HEK293 (cell line): ENCODE results near the gene KRTAP10-12.

Experiments
- CTCF ChIA-PET: fragments of 350-600 bp; formaldehyde crosslinking; extraction: SDS; loops from one replicate; lab custom pipeline; 2021; ENCODE audit warnings: antibody characterized with exemption; lab: Yijun Ruan, JAX
- POLR2A ChIA-PET: fragments of 300-600 bp; formaldehyde crosslinking; extraction: SDS; loops from one replicate; lab custom pipeline; 2020; ENCODE audit warnings: antibody characterized with exemption, inconsistent platforms; lab: Yijun Ruan, JAX
- H3K27ac ChIP-seq: fragments of 200-500 bp; sonication (Bioruptor generic); 2 replicates; pipeline ENCODE4 v1.5.1; 2014; ENCODE audit warnings: low read depth, low read length, control low read depth, inconsistent platforms; ENCODE audit errors: extremely low read depth
- H3K36me3 ChIP-seq, 2 experiments: fragments of 200-500 bp in 1 of 2; sonication (Bioruptor generic) in 1 of 2; 1 replicate in 1 of 2; 2 replicates in 1 of 2; pipeline ENCODE4 v1.5.1; 2014 to 2017; ENCODE audit warnings: inconsistent platforms in 2 of 2, low read length in 2 of 2; ENCODE audit not compliant: control insufficient read depth in 2 of 2, insufficient read depth in 1 of 2
- H3K4me1 ChIP-seq: fragments of 200-500 bp; sonication (Bioruptor generic); 2 replicates; pipeline ENCODE4 v1.5.1; 2014; ENCODE audit warnings: mild to moderate bottlenecking, low read length, inconsistent platforms; ENCODE audit not compliant: control insufficient read depth, insufficient read depth
- H3K4me3 ChIP-seq: 2 replicates; pipeline ENCODE4 v1.5.1; 2011; ENCODE audit warnings: low read depth, mild to moderate bottlenecking, control low read depth, low read length, moderate library complexity
- H3K9me3 ChIP-seq: fragments of 200-500 bp; sonication (Bioruptor generic); 2 replicates; pipeline ENCODE4 v1.5.1; 2014; ENCODE audit warnings: low read depth, low read length, inconsistent platforms; ENCODE audit not compliant: control insufficient read depth, insufficient read depth
- GLI4 ChIP-seq: fragments of 450-650 bp; formaldehyde crosslinking; IDR thresholded peaks from 2 replicates; pipeline ENCODE4 v1.5.1; 2016; ENCODE audit warnings: missing biosample characterization, missing genetic modification characterization
- KLF10 ChIP-seq: fragments of 450-650 bp; IDR thresholded peaks from 2 replicates; pipeline ENCODE4 v1.5.1; 2018; ENCODE audit warnings: missing biosample characterization, mild to moderate bottlenecking, missing genetic modification characterization
- RBAK ChIP-seq: fragments of 450-650 bp; formaldehyde crosslinking; IDR thresholded peaks from 2 replicates; pipeline ENCODE4 v1.5.1; 2016; ENCODE audit warnings: missing biosample characterization, missing genetic modification characterization
- SETDB1 ChIP-seq: IDR thresholded peaks from one replicate; pipeline ENCODE4 v1.6.1; 2017; ENCODE audit warnings: mild to moderate bottlenecking, low read length, moderate library complexity, mixed read lengths; ENCODE audit not compliant: insufficient read length
- TRIM28 ChIP-seq: IDR thresholded peaks from 2 replicates; pipeline ENCODE4 v1.6.1; 2011; ENCODE audit warnings: low read length, control low read depth, borderline replicate concordance
- ZBTB20 ChIP-seq: fragments of 450-650 bp; formaldehyde crosslinking; IDR thresholded peaks from 2 replicates; pipeline ENCODE4 v1.5.1; 2016; ENCODE audit warnings: missing biosample characterization, missing genetic modification characterization
- ZEB2 ChIP-seq: fragments of 450-650 bp; formaldehyde crosslinking; IDR thresholded peaks from 2 replicates; pipeline ENCODE4 v1.5.1; 2016; ENCODE audit warnings: missing biosample characterization, missing genetic modification characterization
- ZFP3 ChIP-seq: fragments of 450-650 bp; formaldehyde crosslinking; IDR thresholded peaks from 2 replicates; pipeline ENCODE4 v1.5.1; 2016; ENCODE audit warnings: low read depth, missing biosample characterization, missing genetic modification characterization
- ZNF121 ChIP-seq: fragments of 450-650 bp; formaldehyde crosslinking; IDR thresholded peaks from 2 replicates; pipeline ENCODE4 v1.5.1; 2016; ENCODE audit warnings: missing biosample characterization, missing genetic modification characterization
- ZNF214 ChIP-seq: fragments of 450-650 bp; formaldehyde crosslinking; IDR thresholded peaks from 2 replicates; pipeline ENCODE4 v1.5.1; 2017; ENCODE audit warnings: missing biosample characterization, mild to moderate bottlenecking, missing genetic modification characterization, borderline replicate concordance
- ZNF248 ChIP-seq: fragments of 450-650 bp; formaldehyde crosslinking; IDR thresholded peaks from 2 replicates; pipeline ENCODE4 v1.5.1; 2017; ENCODE audit warnings: missing biosample characterization, missing genetic modification characterization
- ZNF423 ChIP-seq: fragments of 450-650 bp; formaldehyde crosslinking; IDR thresholded peaks from 2 replicates; pipeline ENCODE4 v1.5.1; 2016; ENCODE audit warnings: missing biosample characterization, missing genetic modification characterization
- ZNF626 ChIP-seq: fragments of 450-650 bp; sonication (Bioruptor Pico); formaldehyde crosslinking; IDR thresholded peaks from 2 replicates; pipeline ENCODE4 v1.5.1; 2018; ENCODE audit warnings: missing biosample characterization, missing genetic modification characterization, inconsistent platforms
- ZNF843 ChIP-seq: fragments of 450-650 bp; formaldehyde crosslinking; IDR thresholded peaks from 2 replicates; pipeline ENCODE4 v1.5.1; 2016; ENCODE audit warnings: missing biosample characterization, missing genetic modification characterization
- TF ChIP-seq, protein P1 (sequence below): fragments of 450-650 bp; formaldehyde crosslinking; IDR thresholded peaks from 2 replicates; pipeline ENCODE4 v1.5.1; 2017; ENCODE audit warnings: missing biosample characterization, missing genetic modification characterization
- TF ChIP-seq, protein P2 (sequence below): fragments of 450-650 bp; formaldehyde crosslinking; IDR thresholded peaks from 2 replicates; pipeline ENCODE4 v1.5.1; 2017; ENCODE audit warnings: missing biosample characterization, missing genetic modification characterization
- TF ChIP-seq, protein P3 (sequence below): fragments of 450-650 bp; formaldehyde crosslinking; IDR thresholded peaks from 2 replicates; pipeline ENCODE4 v1.5.1; 2016; ENCODE audit warnings: missing biosample characterization, missing genetic modification characterization
- TF ChIP-seq, protein P4 (sequence below): fragments of 450-650 bp; formaldehyde crosslinking; IDR thresholded peaks from 2 replicates; pipeline ENCODE4 v1.5.1; 2016; ENCODE audit warnings: missing biosample characterization, missing genetic modification characterization
- TF ChIP-seq, protein P5 (sequence below): fragments of 450-650 bp; IDR thresholded peaks from 2 replicates; pipeline ENCODE4 v1.5.1; 2018; ENCODE audit warnings: missing biosample characterization, missing genetic modification characterization

Gene KRTAP10-12

DNA sequence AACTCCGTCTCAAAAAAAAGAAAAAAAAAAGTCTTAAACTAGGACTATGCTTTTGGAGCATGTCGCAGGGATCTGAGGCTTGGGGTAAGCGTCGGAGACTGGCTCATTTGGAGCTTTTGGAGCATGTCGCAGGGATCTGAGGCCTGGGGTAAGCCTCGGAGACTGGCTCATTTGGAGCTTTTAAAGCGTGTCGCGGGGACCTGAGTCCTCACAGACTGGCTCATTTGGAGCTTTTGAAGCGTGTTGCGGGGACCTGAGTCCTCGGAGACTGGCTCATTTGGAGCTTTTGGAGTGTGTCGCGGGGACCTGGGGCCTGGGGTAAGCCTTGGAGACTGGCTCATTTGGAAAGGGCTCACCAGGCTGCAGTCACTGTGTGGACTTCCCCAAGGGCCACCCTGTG is 28.0 kb downstream of the KRTAP10-12 start:
- H3K9me3 ChIP-seq, result no peaks in the 10 kb centered on the region
- no peak for TF ChIP-seq ZNF626 (tag by site-specific recombination)
- TF ChIP-seq ZEB2 (tag by site-specific recombination), result no peak
- TF ChIP-seq KLF10 (tag by site-specific recombination), result no peak
- TF ChIP-seq SETDB1, result no peak
- TF ChIP-seq, protein P1, sequence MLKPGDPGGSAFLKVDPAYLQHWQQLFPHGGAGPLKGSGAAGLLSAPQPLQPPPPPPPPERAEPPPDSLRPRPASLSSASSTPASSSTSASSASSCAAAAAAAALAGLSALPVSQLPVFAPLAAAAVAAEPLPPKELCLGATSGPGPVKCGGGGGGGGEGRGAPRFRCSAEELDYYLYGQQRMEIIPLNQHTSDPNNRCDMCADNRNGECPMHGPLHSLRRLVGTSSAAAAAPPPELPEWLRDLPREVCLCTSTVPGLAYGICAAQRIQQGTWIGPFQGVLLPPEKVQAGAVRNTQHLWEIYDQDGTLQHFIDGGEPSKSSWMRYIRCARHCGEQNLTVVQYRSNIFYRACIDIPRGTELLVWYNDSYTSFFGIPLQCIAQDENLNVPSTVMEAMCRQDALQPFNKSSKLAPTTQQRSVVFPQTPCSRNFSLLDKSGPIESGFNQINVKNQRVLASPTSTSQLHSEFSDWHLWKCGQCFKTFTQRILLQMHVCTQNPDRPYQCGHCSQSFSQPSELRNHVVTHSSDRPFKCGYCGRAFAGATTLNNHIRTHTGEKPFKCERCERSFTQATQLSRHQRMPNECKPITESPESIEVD (tag by site-specific recombination), result no peak
- TF ChIP-seq, protein P2, sequence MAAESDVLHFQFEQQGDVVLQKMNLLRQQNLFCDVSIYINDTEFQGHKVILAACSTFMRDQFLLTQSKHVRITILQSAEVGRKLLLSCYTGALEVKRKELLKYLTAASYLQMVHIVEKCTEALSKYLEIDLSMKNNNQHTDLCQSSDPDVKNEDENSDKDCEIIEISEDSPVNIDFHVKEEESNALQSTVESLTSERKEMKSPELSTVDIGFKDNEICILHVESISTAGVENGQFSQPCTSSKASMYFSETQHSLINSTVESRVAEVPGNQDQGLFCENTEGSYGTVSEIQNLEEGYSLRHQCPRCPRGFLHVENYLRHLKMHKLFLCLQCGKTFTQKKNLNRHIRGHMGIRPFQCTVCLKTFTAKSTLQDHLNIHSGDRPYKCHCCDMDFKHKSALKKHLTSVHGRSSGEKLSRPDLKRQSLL (tag by site-specific recombination), result no peak
- TF ChIP-seq, protein P3, sequence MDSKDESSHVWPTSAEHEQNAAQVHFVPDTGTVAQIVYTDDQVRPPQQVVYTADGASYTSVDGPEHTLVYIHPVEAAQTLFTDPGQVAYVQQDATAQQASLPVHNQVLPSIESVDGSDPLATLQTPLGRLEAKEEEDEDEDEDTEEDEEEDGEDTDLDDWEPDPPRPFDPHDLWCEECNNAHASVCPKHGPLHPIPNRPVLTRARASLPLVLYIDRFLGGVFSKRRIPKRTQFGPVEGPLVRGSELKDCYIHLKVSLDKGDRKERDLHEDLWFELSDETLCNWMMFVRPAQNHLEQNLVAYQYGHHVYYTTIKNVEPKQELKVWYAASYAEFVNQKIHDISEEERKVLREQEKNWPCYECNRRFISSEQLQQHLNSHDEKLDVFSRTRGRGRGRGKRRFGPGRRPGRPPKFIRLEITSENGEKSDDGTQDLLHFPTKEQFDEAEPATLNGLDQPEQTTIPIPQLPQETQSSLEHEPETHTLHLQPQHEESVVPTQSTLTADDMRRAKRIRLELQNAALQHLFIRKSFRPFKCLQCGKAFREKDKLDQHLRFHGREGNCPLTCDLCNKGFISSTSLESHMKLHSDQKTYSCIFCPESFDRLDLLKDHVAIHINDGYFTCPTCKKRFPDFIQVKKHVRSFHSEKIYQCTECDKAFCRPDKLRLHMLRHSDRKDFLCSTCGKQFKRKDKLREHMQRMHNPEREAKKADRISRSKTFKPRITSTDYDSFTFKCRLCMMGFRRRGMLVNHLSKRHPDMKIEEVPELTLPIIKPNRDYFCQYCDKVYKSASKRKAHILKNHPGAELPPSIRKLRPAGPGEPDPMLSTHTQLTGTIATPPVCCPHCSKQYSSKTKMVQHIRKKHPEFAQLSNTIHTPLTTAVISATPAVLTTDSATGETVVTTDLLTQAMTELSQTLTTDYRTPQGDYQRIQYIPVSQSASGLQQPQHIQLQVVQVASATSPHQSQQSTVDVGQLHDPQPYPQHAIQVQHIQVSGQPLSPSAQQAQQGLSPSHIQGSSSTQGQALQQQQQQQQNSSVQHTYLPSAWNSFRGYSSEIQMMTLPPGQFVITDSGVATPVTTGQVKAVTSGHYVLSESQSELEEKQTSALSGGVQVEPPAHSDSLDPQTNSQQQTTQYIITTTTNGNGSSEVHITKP (tag by site-specific recombination), result no peak
- TF ChIP-seq, protein P4, sequence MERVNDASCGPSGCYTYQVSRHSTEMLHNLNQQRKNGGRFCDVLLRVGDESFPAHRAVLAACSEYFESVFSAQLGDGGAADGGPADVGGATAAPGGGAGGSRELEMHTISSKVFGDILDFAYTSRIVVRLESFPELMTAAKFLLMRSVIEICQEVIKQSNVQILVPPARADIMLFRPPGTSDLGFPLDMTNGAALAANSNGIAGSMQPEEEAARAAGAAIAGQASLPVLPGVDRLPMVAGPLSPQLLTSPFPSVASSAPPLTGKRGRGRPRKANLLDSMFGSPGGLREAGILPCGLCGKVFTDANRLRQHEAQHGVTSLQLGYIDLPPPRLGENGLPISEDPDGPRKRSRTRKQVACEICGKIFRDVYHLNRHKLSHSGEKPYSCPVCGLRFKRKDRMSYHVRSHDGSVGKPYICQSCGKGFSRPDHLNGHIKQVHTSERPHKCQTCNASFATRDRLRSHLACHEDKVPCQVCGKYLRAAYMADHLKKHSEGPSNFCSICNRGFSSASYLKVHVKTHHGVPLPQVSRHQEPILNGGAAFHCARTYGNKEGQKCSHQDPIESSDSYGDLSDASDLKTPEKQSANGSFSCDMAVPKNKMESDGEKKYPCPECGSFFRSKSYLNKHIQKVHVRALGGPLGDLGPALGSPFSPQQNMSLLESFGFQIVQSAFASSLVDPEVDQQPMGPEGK (tag by site-specific recombination), result no peak
- no peak for TF ChIP-seq GLI4 (tag by site-specific recombination)
- no peak for TF ChIP-seq ZNF248 (tag by site-specific recombination)
- no peak overlapping the region for H3K4me3 ChIP-seq
- no peaks in the 10 kb centered on the region for H3K4me1 ChIP-seq
- H3K27ac ChIP-seq, result no peak overlapping the region
- no peaks in the 10 kb centered on the region for H3K36me3 ChIP-seq
- ChIA-PET CTCF (interaction anchor here (0.6 to 1.3 kb wide), 3 partner anchors 18 to 693 kb away, joined by 3 to 5 read pairs (median 3); no protein-coding TSS in a partner anchor), POLR2A (interaction anchor here (0.7 kb wide), 1 partner anchor 11 kb away, joined by 3 read pairs; no protein-coding TSS in a partner anchor)

DNA sequence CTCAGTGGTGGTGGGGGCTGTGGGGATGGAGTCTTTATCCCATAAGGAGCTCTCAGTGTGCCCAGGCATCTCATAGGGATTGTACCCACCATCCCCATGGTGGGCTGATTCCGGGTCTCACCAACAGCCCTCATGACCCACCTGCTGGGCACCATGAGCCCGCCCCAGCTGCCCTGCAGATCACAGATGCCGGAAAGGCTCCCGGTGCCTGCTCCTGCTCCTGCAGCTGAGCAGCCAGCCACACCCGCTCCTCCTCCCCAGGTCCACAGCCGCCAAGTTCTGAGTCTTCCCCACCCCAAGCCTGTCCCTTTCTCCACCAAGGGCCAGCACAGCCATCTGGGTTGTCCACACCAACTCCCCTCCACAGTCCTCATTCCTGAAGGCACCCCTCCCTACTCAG is 29.9 kb downstream of the KRTAP10-12 start:
- Histone ChIP-seq H3K9me3 (no peaks in the 10 kb centered on the region), H3K4me3 (no peak overlapping the region), H3K27ac (no peak overlapping the region), H3K4me1 (no peaks in the 10 kb centered on the region), H3K36me3 (no peaks in the 10 kb centered on the region)
- ChIA-PET POLR2A (no interaction called here), CTCF (no interaction called here)
- no peak for TF ChIP-seq ZBTB20 (tag by site-specific recombination)
- no peak for TF ChIP-seq ZNF214 (tag by site-specific recombination)
- TF ChIP-seq ZNF423 (tag by site-specific recombination), result no peak
- TF ChIP-seq RBAK (tag by site-specific recombination), result no peak
- TF ChIP-seq ZNF121 (tag by site-specific recombination), result no peak
- TF ChIP-seq TRIM28, result no peak
- no peak for TF ChIP-seq ZFP3
- TF ChIP-seq ZNF843, result no peak
- TF ChIP-seq, protein P5, sequence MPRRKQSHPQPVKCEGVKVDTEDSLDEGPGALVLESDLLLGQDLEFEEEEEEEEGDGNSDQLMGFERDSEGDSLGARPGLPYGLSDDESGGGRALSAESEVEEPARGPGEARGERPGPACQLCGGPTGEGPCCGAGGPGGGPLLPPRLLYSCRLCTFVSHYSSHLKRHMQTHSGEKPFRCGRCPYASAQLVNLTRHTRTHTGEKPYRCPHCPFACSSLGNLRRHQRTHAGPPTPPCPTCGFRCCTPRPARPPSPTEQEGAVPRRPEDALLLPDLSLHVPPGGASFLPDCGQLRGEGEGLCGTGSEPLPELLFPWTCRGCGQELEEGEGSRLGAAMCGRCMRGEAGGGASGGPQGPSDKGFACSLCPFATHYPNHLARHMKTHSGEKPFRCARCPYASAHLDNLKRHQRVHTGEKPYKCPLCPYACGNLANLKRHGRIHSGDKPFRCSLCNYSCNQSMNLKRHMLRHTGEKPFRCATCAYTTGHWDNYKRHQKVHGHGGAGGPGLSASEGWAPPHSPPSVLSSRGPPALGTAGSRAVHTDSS (tag by site-specific recombination), result no peak
